PC-9 (cell line): ENCODE data around the gene LAMTOR2.

Experiments used
- EZH2 ChIP-seq: fragments of 200-600 bp; sonication (generic); IDR thresholded peaks from 2 replicates; pipeline ENCODE4 v1.8.0; 2017; ENCODE audit warnings: antibody characterized with exemption, low read depth
- TF ChIP-seq, protein P1 (sequence below): fragments of 200-600 bp; sonication (generic); conservative IDR thresholded peaks from 2 replicates; pipeline ENCODE4 v1.6.1; 2017; ENCODE audit warnings: mixed run types, antibody characterized with exemption, mild to moderate bottlenecking, moderate library complexity

DNA sequence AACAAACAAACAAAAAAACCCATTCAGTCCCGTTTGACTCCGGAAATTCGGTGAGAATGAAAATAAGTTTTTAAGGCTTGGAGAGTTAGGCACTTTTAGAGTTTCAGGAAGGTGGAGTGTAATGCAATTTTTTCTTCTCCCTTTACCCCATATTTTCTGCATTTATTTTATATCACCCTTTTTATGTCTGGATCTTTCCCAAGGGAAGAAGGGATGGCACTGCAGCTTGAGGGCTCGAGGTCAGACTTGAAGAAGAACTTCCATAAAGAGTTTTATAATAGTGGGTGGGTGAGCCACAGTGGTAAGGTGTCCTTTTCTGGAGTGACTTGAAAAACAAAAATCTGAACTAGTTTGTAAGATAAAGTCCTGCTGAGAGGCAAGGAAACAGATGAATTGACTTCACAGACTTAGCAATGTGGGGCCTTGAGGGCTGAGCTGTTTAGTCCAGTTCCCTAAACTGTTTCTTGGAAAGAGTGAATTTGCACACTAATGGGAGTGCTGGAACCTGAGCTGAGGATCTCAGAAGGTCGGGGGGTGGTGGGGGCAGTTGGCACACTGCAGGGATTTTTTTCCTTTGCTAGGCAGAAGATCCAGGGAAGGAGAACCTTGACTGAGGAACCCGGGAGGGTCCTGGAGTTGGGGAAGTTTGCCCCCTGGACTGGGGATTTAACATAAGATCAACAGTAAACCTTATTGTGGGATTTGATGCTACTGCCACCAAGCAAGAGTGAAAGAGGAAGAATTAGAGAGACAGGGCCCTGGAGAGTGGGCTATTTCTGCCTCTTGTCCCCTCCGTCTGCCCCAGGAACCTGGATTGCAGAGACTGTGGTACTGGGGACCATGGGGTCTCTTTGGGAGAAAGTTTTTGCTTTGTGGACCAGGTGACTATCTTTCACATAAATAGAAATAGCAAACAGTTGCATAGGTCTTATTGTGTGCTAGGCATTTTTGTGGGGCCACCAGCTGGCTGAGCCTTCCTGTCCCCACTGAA is 29.5 kb downstream of the LAMTOR2 start:
- TF ChIP-seq, protein P1, sequence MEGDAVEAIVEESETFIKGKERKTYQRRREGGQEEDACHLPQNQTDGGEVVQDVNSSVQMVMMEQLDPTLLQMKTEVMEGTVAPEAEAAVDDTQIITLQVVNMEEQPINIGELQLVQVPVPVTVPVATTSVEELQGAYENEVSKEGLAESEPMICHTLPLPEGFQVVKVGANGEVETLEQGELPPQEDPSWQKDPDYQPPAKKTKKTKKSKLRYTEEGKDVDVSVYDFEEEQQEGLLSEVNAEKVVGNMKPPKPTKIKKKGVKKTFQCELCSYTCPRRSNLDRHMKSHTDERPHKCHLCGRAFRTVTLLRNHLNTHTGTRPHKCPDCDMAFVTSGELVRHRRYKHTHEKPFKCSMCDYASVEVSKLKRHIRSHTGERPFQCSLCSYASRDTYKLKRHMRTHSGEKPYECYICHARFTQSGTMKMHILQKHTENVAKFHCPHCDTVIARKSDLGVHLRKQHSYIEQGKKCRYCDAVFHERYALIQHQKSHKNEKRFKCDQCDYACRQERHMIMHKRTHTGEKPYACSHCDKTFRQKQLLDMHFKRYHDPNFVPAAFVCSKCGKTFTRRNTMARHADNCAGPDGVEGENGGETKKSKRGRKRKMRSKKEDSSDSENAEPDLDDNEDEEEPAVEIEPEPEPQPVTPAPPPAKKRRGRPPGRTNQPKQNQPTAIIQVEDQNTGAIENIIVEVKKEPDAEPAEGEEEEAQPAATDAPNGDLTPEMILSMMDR: no peak
- no peak for TF ChIP-seq EZH2
